ENCODE measurements around the gene TLN1. TPM values are rescaled to one million over a fixed set of nuclear protein-coding genes. Genes with fewer than 3 reads are reported as not detected.

The TLN1 gene
- total and polyA plus RNA-seq, 10 of the 15 experiments (the other 5 are each of a cell fraction or from before 2014, with no cell fraction given), result 11.6 to 305 (median 71.9) TPM

- TF ChIP-seq IRF4 (IDR thresholded peaks at IDR 0.05; ENCODE audit: low read depth, low read length), result no peak
- no peak for TF ChIP-seq CHD2 (IDR thresholded peaks at IDR 0.05; ENCODE audit: borderline replicate concordance, low read depth, low read length)
- TF ChIP-seq TCF3 (IDR thresholded peaks at IDR 0.05; ENCODE audit: borderline replicate concordance, insufficient read depth, low read depth, low read length), result no peak
- TF ChIP-seq EP300 (IDR thresholded peaks at IDR 0.05; ENCODE audit: borderline replicate concordance in 1 of 2, control insufficient read depth in 1 of 2, low read depth in 2 of 2, low read length in 2 of 2), result no peak
- TF ChIP-seq SMARCA5 (IDR thresholded peaks at IDR 0.05), result no peak
- TF ChIP-seq, protein P1, sequence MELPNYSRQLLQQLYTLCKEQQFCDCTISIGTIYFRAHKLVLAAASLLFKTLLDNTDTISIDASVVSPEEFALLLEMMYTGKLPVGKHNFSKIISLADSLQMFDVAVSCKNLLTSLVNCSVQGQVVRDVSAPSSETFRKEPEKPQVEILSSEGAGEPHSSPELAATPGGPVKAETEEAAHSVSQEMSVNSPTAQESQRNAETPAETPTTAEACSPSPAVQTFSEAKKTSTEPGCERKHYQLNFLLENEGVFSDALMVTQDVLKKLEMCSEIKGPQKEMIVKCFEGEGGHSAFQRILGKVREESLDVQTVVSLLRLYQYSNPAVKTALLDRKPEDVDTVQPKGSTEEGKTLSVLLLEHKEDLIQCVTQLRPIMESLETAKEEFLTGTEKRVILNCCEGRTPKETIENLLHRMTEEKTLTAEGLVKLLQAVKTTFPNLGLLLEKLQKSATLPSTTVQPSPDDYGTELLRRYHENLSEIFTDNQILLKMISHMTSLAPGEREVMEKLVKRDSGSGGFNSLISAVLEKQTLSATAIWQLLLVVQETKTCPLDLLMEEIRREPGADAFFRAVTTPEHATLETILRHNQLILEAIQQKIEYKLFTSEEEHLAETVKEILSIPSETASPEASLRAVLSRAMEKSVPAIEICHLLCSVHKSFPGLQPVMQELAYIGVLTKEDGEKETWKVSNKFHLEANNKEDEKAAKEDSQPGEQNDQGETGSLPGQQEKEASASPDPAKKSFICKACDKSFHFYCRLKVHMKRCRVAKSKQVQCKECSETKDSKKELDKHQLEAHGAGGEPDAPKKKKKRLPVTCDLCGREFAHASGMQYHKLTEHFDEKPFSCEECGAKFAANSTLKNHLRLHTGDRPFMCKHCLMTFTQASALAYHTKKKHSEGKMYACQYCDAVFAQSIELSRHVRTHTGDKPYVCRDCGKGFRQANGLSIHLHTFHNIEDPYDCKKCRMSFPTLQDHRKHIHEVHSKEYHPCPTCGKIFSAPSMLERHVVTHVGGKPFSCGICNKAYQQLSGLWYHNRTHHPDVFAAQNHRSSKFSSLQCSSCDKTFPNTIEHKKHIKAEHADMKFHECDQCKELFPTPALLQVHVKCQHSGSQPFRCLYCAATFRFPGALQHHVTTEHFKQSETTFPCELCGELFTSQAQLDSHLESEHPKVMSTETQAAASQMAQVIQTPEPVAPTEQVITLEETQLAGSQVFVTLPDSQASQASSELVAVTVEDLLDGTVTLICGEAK (IDR thresholded peaks at IDR 0.05; ENCODE audit: borderline replicate concordance), result no peak
- TF ChIP-seq KLF5 (IDR thresholded peaks at IDR 0.05; ENCODE audit: partially characterized antibody), result no peak
- TF ChIP-seq, protein P2, sequence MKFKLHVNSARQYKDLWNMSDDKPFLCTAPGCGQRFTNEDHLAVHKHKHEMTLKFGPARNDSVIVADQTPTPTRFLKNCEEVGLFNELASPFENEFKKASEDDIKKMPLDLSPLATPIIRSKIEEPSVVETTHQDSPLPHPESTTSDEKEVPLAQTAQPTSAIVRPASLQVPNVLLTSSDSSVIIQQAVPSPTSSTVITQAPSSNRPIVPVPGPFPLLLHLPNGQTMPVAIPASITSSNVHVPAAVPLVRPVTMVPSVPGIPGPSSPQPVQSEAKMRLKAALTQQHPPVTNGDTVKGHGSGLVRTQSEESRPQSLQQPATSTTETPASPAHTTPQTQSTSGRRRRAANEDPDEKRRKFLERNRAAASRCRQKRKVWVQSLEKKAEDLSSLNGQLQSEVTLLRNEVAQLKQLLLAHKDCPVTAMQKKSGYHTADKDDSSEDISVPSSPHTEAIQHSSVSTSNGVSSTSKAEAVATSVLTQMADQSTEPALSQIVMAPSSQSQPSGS (IDR thresholded peaks at IDR 0.05; ENCODE audit: low read length), result no peak
Observed at GRCh38 chr9:35729101-35729500, 2.9 kb downstream of the TLN1 start (continued).
